DND-41 (cell line): ENCODE data around the gene MRPL55.

Experiments
- CTCF ChIP-seq: IDR thresholded peaks from 2 replicates; pipeline ENCODE4 v1.5.1; 2012; ENCODE audit warnings: borderline replicate concordance, low read length, moderate library complexity, mild to moderate bottlenecking; ENCODE audit not compliant: poor library complexity, severe bottlenecking; ENCODE audit errors: extremely low read depth
- EZH2 ChIP-seq: IDR thresholded peaks from 3 replicates; pipeline ENCODE4 v1.6.1; 2012; ENCODE audit warnings: borderline replicate concordance, low read depth, mild to moderate bottlenecking, moderate library complexity, low read length, inconsistent platforms; ENCODE audit not compliant: severe bottlenecking

GRCh38 chr1:228072658-228073043, 36.4 kb downstream of the MRPL55 start:
- no peak for TF ChIP-seq CTCF
- TF ChIP-seq EZH2 = no peak
